HEK293 (cell line): Measurements from ENCODE around the gene CORO2B.
A peak's percentile ranks its signal among the peaks of the same experiment; 100 is the strongest.

Experiments used
- BCL6B ChIP-seq: fragments of 450-650 bp; formaldehyde crosslinking; IDR thresholded peaks from 2 replicates; pipeline ENCODE4 v1.5.1; 2017; ENCODE audit warnings: missing biosample characterization, missing genetic modification characterization
- CTCF ChIP-seq: fragments of 450-650 bp; formaldehyde crosslinking; IDR thresholded peaks from 2 replicates; pipeline ENCODE4 v1.5.1; 2016; ENCODE audit warnings: missing biosample characterization, missing genetic modification characterization
- EGR2 ChIP-seq: fragments of 450-650 bp; formaldehyde crosslinking; IDR thresholded peaks from 2 replicates; pipeline ENCODE4 v1.5.1; 2016; ENCODE audit warnings: low read depth, missing biosample characterization, missing genetic modification characterization
- GLI4 ChIP-seq: fragments of 450-650 bp; formaldehyde crosslinking; IDR thresholded peaks from 2 replicates; pipeline ENCODE4 v1.5.1; 2016; ENCODE audit warnings: missing biosample characterization, missing genetic modification characterization
- GLIS2 ChIP-seq: fragments of 450-650 bp; formaldehyde crosslinking; IDR thresholded peaks from 2 replicates; pipeline ENCODE4 v1.5.1; 2016; ENCODE audit warnings: missing biosample characterization, missing genetic modification characterization
- INSM2 ChIP-seq: fragments of 450-650 bp; formaldehyde crosslinking; IDR thresholded peaks from 2 replicates; pipeline ENCODE4 v1.5.1; 2016; ENCODE audit warnings: missing biosample characterization, missing genetic modification characterization
- RBAK ChIP-seq: fragments of 450-650 bp; formaldehyde crosslinking; IDR thresholded peaks from 2 replicates; pipeline ENCODE4 v1.5.1; 2016; ENCODE audit warnings: missing biosample characterization, missing genetic modification characterization
- SALL2 ChIP-seq: fragments of 450-650 bp; formaldehyde crosslinking; IDR thresholded peaks from 2 replicates; pipeline ENCODE4 v1.5.0; 2017; ENCODE audit warnings: missing biosample characterization, mild to moderate bottlenecking, missing genetic modification characterization, borderline replicate concordance
- SP7 ChIP-seq: fragments of 450-650 bp; formaldehyde crosslinking; IDR thresholded peaks from 2 replicates; pipeline ENCODE4 v1.5.1; 2016; ENCODE audit warnings: missing biosample characterization, missing genetic modification characterization
- ZBTB20 ChIP-seq: fragments of 450-650 bp; formaldehyde crosslinking; IDR thresholded peaks from 2 replicates; pipeline ENCODE4 v1.5.1; 2016; ENCODE audit warnings: missing biosample characterization, missing genetic modification characterization
- ZBTB44 ChIP-seq: fragments of 450-650 bp; IDR thresholded peaks from 2 replicates; pipeline ENCODE4 v1.5.1; 2018; ENCODE audit warnings: missing biosample characterization, mild to moderate bottlenecking, missing genetic modification characterization
- ZBTB6 ChIP-seq: fragments of 450-650 bp; formaldehyde crosslinking; IDR thresholded peaks from 2 replicates; pipeline ENCODE4 v1.5.1; 2017; ENCODE audit warnings: missing biosample characterization, missing genetic modification characterization
- ZFP41 ChIP-seq: fragments of 450-650 bp; formaldehyde crosslinking; IDR thresholded peaks from 2 replicates; pipeline ENCODE4 v1.5.1; 2016; ENCODE audit warnings: missing biosample characterization, missing genetic modification characterization, borderline replicate concordance
- ZIC2 ChIP-seq: fragments of 450-650 bp; formaldehyde crosslinking; IDR thresholded peaks from 2 replicates; pipeline ENCODE4 v1.5.1; 2016; ENCODE audit warnings: missing biosample characterization, missing genetic modification characterization
- ZNF112 ChIP-seq: fragments of 450-650 bp; formaldehyde crosslinking; IDR thresholded peaks from 2 replicates; pipeline ENCODE4 v1.5.0; 2017; ENCODE audit warnings: missing biosample characterization, missing genetic modification characterization
- ZNF155 ChIP-seq: fragments of 450-650 bp; formaldehyde crosslinking; IDR thresholded peaks from 2 replicates; pipeline ENCODE4 v1.5.1; 2016; ENCODE audit warnings: missing biosample characterization, missing genetic modification characterization
- ZNF202 ChIP-seq: fragments of 450-650 bp; formaldehyde crosslinking; IDR thresholded peaks from 2 replicates; pipeline ENCODE4 v1.5.1; 2016; ENCODE audit warnings: missing biosample characterization, missing genetic modification characterization, borderline replicate concordance
- ZNF223 ChIP-seq: fragments of 450-650 bp; formaldehyde crosslinking; IDR thresholded peaks from 2 replicates; pipeline ENCODE4 v1.5.1; 2016; ENCODE audit warnings: missing biosample characterization, missing genetic modification characterization
- ZNF248 ChIP-seq: fragments of 450-650 bp; formaldehyde crosslinking; IDR thresholded peaks from 2 replicates; pipeline ENCODE4 v1.5.1; 2017; ENCODE audit warnings: missing biosample characterization, missing genetic modification characterization
- ZNF266 ChIP-seq: fragments of 450-650 bp; formaldehyde crosslinking; IDR thresholded peaks from 2 replicates; pipeline ENCODE4 v1.5.1; 2016; ENCODE audit warnings: missing biosample characterization, missing genetic modification characterization, low read depth
- ZNF362 ChIP-seq: fragments of 450-650 bp; formaldehyde crosslinking; IDR thresholded peaks from 2 replicates; pipeline ENCODE4 v1.5.1; 2016; ENCODE audit warnings: missing biosample characterization, missing genetic modification characterization
- ZNF37A ChIP-seq: fragments of 450-650 bp; IDR thresholded peaks from 2 replicates; pipeline ENCODE4 v1.5.1; 2018; ENCODE audit warnings: missing biosample characterization, missing genetic modification characterization
- ZNF398 ChIP-seq: fragments of 450-650 bp; formaldehyde crosslinking; IDR thresholded peaks from 2 replicates; pipeline ENCODE4 v1.5.1; 2017; ENCODE audit warnings: missing biosample characterization, missing genetic modification characterization
- ZNF404 ChIP-seq: fragments of 450-650 bp; formaldehyde crosslinking; IDR thresholded peaks from 2 replicates; pipeline ENCODE4 v1.5.1; 2017; ENCODE audit warnings: missing biosample characterization, missing genetic modification characterization
- ZNF488 ChIP-seq: fragments of 450-650 bp; formaldehyde crosslinking; IDR thresholded peaks from 2 replicates; pipeline ENCODE4 v1.5.1; 2016; ENCODE audit warnings: missing biosample characterization, missing genetic modification characterization
- ZNF664 ChIP-seq: fragments of 450-650 bp; formaldehyde crosslinking; IDR thresholded peaks from 2 replicates; pipeline ENCODE4 v1.5.1; 2016; ENCODE audit warnings: missing biosample characterization, missing genetic modification characterization
- ZSCAN30 ChIP-seq: fragments of 450-650 bp; IDR thresholded peaks from 2 replicates; pipeline ENCODE4 v1.5.1; 2018; ENCODE audit warnings: missing biosample characterization, mild to moderate bottlenecking, missing genetic modification characterization, moderate library complexity

Gene CORO2B

GRCh38 chr15:68559345-68560310, 19.2 kb upstream of the CORO2B start (continued):
- TF ChIP-seq EGR2 (tag by site-specific recombination) = no peak
- TF ChIP-seq ZNF404 (tag by site-specific recombination) = no peak
- TF ChIP-seq ZNF266 (tag by site-specific recombination) = no peak
- no peak for TF ChIP-seq ZNF223 (tag by site-specific recombination)
- TF ChIP-seq RBAK (tag by site-specific recombination) = no peak
- TF ChIP-seq SP7 (tag by site-specific recombination) = peak; percentile 91
- no peak for TF ChIP-seq ZFP41
- peak; percentile 29; the same call in 1 of the 2 replicates for TF ChIP-seq ZBTB44
- no peak for TF ChIP-seq ZNF202
- TF ChIP-seq ZBTB20 (tag by site-specific recombination) = peak; percentile 68; the same call in 1 of the 2 replicates
- 0 out of 2 replicates have a peak, but pooled peaks have one; percentile 17 for TF ChIP-seq INSM2
- TF ChIP-seq GLI4 (tag by site-specific recombination) = peak; percentile 62; the same call in 1 of the 2 replicates
- no peak for TF ChIP-seq ZNF488 (tag by site-specific recombination)
- peak; percentile 98 for TF ChIP-seq GLIS2
- TF ChIP-seq ZNF112 (tag by site-specific recombination) = no peak
- peak; percentile 92 for TF ChIP-seq ZSCAN30 (tag by site-specific recombination)
- TF ChIP-seq CTCF (tag by site-specific recombination) = peak; percentile 99
- no peak for TF ChIP-seq ZNF155 (tag by site-specific recombination)
- no peak for TF ChIP-seq ZNF664 (tag by site-specific recombination)
- peak; percentile 95 for TF ChIP-seq ZBTB6 (tag by site-specific recombination)
- peak; percentile 57; the same call in 1 of the 2 replicates for TF ChIP-seq ZNF362 (tag by site-specific recombination)
- no peak for TF ChIP-seq BCL6B (tag by site-specific recombination)
- TF ChIP-seq ZIC2 = peak; percentile 98
- no peak for TF ChIP-seq SALL2 (tag by site-specific recombination)
- no peak for TF ChIP-seq ZNF248 (tag by site-specific recombination)
- TF ChIP-seq ZNF37A = no peak
- no peak for TF ChIP-seq ZNF398
